ENCODE data around the gene MRPS18A. TPM values are rescaled to one million over a fixed set of nuclear protein-coding genes. Genes with fewer than 3 reads are reported as not detected.

The MRPS18A gene
- total and polyA plus RNA-seq, 2 experiments from 2014 or later: 46.1 to 71.1 TPM

DNA sequence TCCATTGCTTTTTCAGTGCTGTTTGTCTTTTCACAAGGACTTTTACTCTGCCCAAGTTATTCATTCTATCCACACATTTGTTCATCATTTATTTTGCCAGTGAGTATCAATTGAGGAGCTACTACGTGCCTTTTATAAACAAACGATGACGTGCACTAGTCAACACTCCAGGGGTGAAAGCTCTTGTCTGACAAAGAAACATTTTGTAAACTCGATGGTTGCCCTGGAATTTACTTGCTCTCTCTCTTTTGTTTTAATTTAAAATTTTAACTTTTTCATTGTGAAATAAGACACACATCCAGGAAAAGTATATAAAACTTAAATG, 8.3 kb upstream of the MRPS18A start:
- H3K79me2 ChIP-seq: no peaks in the 10 kb centered on the region
- no peaks in the 10 kb centered on the region for H3K9me2 ChIP-seq (replicated peaks; ENCODE audit: insufficient read depth)
- no peak for DNase-seq (ENCODE audit: low spot score)
- peak overlapping the region; percentile 83 for H3K27ac ChIP-seq
- no peak overlapping the region for H3K4me2 ChIP-seq
- no peak overlapping the region for H2AFZ ChIP-seq
- no peaks in the 10 kb centered on the region for H3K36me3 ChIP-seq (replicated peaks; ENCODE audit: insufficient read depth, low read depth)
- no peak overlapping the region for H3K4me3 ChIP-seq
- no peaks in the 10 kb centered on the region for H3K27me3 ChIP-seq
- no peaks in the 10 kb centered on the region for H4K20me1 ChIP-seq (ENCODE audit: insufficient read depth, poor library complexity, severe bottlenecking)
- H3K9me3 ChIP-seq (ENCODE audit: low read depth): no peaks in the 10 kb centered on the region
- H3K4me1 ChIP-seq (ENCODE audit: insufficient read depth): peaks cover 23% of the 10 kb centered on the region
- whole genome bisulfite sequencing (ENCODE audit: low lambda C conversion rate, missing lambda C conversion rate): 55% methylated on average over 4 of the region's 4 CpGs
- TF ChIP-seq EZH2 (IDR thresholded peaks at IDR 0.05; ENCODE audit: borderline replicate concordance): no peak
- no peak for TF ChIP-seq EZH2phosphoT487 (IDR thresholded peaks at IDR 0.05; ENCODE audit: low read depth, severe bottlenecking, unreplicated experiment)
- TF ChIP-seq, protein P1, sequence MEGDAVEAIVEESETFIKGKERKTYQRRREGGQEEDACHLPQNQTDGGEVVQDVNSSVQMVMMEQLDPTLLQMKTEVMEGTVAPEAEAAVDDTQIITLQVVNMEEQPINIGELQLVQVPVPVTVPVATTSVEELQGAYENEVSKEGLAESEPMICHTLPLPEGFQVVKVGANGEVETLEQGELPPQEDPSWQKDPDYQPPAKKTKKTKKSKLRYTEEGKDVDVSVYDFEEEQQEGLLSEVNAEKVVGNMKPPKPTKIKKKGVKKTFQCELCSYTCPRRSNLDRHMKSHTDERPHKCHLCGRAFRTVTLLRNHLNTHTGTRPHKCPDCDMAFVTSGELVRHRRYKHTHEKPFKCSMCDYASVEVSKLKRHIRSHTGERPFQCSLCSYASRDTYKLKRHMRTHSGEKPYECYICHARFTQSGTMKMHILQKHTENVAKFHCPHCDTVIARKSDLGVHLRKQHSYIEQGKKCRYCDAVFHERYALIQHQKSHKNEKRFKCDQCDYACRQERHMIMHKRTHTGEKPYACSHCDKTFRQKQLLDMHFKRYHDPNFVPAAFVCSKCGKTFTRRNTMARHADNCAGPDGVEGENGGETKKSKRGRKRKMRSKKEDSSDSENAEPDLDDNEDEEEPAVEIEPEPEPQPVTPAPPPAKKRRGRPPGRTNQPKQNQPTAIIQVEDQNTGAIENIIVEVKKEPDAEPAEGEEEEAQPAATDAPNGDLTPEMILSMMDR (IDR thresholded peaks at IDR 0.05; ENCODE audit: poor library complexity): no peak

DNA sequence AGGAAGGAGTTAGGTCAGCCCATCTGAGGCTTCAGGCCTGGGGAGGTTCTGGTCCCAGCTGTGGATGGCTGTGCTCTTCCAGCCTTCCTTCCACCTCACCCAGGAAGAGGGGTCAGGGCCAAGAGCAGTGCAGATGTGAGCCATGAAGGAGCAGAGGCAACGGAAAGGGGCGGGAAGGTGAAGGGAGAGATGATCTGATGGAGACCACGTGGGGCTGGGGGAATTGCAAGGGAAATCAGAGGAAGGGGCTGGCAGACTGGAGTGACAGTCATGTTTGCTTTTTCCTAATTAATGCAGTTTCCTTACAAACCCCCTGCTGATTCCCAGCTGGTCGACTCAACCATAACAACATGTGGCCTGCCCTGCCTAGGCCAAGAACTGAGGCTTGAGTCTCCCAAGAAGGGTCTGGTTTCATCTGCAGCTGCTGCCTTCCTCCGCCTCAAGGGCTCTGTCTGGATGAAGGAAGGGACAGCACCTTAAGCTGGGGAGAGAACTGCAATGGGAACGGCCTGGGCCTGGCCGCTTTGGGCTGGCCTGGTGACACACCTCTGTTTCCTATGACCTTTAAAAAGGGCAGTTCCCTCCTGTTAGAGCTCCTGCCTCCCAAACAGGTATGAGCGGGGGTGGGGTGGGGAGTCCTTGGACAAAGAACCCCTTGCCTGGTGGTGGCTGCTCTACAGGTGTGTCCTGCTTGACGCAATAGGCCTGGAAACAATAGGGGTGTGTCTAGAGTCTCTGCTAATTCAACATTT, 7.8 kb upstream of the MRPS18A start:
- no peak overlapping the region for H2AFZ ChIP-seq
- H3K9me2 ChIP-seq (replicated peaks; ENCODE audit: insufficient read depth): no peaks in the 10 kb centered on the region
- no peak overlapping the region for H3K4me2 ChIP-seq
- 67% methylated on average over 9 of the region's 9 CpGs for WGBS (ENCODE audit: low lambda C conversion rate, missing lambda C conversion rate)
- no peak overlapping the region for H3K4me3 ChIP-seq
- DNase-seq (ENCODE audit: low spot score): peak; percentile 79
- no peaks in the 10 kb centered on the region for H3K9me3 ChIP-seq (ENCODE audit: low read depth)
- peak overlapping the region; percentile 83 for H3K27ac ChIP-seq
- no peak for TF ChIP-seq EZH2 (IDR thresholded peaks at IDR 0.05; ENCODE audit: borderline replicate concordance)
- TF ChIP-seq, protein P1 (IDR thresholded peaks at IDR 0.05; ENCODE audit: poor library complexity): no peak
- TF ChIP-seq EZH2phosphoT487 (IDR thresholded peaks at IDR 0.05; ENCODE audit: low read depth, severe bottlenecking, unreplicated experiment): no peak
- no peaks in the 10 kb centered on the region for H3K36me3 ChIP-seq (replicated peaks; ENCODE audit: insufficient read depth, low read depth)
- H4K20me1 ChIP-seq (ENCODE audit: insufficient read depth, poor library complexity, severe bottlenecking): no peaks in the 10 kb centered on the region
- H3K27me3 ChIP-seq: no peaks in the 10 kb centered on the region
- H3K79me2 ChIP-seq: no peaks in the 10 kb centered on the region
- H3K4me1 ChIP-seq (ENCODE audit: insufficient read depth): peaks cover 23% of the 10 kb centered on the region

DNA sequence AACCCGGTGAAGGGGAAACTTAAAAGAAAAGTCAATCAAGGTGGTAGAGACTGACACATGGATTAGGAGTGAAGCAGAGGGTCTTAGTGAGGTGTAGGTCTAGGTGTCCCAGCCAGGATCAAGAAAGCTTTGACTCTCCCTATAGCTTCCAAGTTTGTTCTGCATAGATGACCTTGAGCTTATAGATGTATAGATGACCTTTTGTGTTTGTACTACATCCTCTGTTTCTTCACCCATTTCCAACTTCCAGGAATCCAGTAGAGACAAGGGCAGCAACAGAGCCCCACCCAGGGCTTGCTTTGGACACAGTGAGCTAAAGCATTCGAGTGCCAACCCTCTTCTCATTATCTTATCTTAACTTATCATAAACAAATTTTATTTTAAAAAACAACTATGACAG, 1.8 kb upstream of the MRPS18A start:
- peaks cover 9% of the 10 kb centered on the region for H3K4me1 ChIP-seq (ENCODE audit: insufficient read depth)
- WGBS (ENCODE audit: low lambda C conversion rate, missing lambda C conversion rate): 75% methylated on average over 2 of the region's 2 CpGs
- H3K36me3 ChIP-seq (replicated peaks; ENCODE audit: insufficient read depth, low read depth): no peaks in the 10 kb centered on the region
- no peak overlapping the region for H3K4me3 ChIP-seq
- H3K9me3 ChIP-seq (ENCODE audit: low read depth): no peaks in the 10 kb centered on the region
- H3K79me2 ChIP-seq: peaks cover 31% of the 10 kb centered on the region
- no peaks in the 10 kb centered on the region for H3K27me3 ChIP-seq
- H2AFZ ChIP-seq: no peak overlapping the region
- peaks cover 4% of the 10 kb centered on the region for H4K20me1 ChIP-seq (ENCODE audit: insufficient read depth, poor library complexity, severe bottlenecking)
- no peak overlapping the region for H3K4me2 ChIP-seq
- no peak overlapping the region for H3K27ac ChIP-seq
- TF ChIP-seq, protein P1 (IDR thresholded peaks at IDR 0.05; ENCODE audit: poor library complexity): no peak
- TF ChIP-seq EZH2phosphoT487 (IDR thresholded peaks at IDR 0.05; ENCODE audit: low read depth, severe bottlenecking, unreplicated experiment): no peak
- TF ChIP-seq EZH2 (IDR thresholded peaks at IDR 0.05; ENCODE audit: borderline replicate concordance): no peak
- DNase-seq (ENCODE audit: low spot score): no peak
- no peaks in the 10 kb centered on the region for H3K9me2 ChIP-seq (replicated peaks; ENCODE audit: insufficient read depth)
